SKM-1 (cell line): ENCODE results near the gene GOLGA6D.
"Not testable (repeated sequence)": the region's sequence is repeated elsewhere in the genome, so short reads cannot be mapped to it uniquely, and the experiment has no call there.

Source experiments
- DNase-seq: peaks from one replicate; lab custom pipeline; 2025; ENCODE audit not compliant: unreplicated experiment; lab: John Stamatoyannopoulos, UW

Gene GOLGA6D

DNA sequence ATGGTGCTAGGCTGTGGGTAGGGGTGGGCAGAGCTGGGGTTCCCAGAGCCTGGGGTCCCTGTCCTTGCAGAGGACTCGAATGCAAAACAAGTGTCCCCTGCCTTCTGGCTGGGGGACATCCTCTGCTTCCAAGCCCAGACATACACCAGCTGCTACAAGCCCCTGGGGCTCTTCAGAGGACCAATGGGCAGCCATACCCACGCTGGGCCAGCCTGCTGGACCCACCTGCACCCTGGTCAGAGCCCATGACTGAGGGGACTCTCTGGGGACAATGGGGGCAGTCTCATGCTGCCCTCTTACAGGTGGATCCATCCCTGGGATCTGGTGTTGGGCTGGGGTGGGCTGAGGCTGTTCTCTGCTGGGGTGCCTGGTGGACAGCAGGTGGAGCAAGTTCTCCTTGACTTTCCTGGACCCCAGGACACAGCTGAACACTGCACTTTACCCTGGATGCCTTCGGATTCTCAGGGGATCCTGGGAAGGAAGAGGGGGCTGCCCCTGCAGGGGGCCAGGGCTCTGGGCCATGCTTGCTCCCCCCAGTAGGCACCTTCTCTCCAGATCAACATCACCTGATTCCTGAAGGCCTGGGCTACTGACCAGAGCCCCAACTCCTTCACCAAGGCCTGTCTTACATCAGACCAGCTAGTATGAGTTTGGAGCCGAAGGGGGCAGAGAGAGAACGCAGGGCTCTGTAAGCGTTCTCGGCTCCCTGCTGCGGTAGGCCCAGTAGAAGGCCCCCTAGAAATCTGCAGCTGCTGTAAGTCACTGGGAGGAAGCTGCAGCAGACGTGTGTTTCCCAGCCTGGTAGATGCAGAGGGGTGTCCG, 46.1 kb downstream of the GOLGA6D start:
- DNase-seq: no peak

- DNase-seq: no peak
These were observed 46.9 kb downstream of the GOLGA6D start for GRCh38 chr15:75329571-75329970.

DNA sequence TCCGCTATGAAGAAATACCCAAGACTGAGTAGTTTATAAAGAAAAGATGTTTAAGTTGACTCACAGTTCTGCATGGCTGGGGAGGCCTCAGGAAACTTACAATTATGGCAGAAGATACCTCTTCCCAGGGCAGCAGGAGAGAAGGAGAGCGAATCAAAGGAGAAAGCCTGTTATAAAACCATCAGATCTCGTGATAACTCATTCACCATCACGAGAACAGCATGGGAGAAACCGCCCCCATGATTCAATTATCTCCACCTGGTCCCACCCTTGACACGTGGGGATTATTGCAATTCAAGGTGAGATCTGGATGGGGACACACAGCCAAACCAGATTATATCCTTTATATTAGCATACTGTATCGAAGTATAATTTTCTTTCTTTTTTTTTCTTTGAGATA, 49.5 kb downstream of the GOLGA6D start:
- DNase-seq: not testable (repeated sequence)

GRCh38 chr15:75333654-75334419, 51.2 kb downstream of the GOLGA6D start:
- DNase-seq: not testable (repeated sequence)

DNA sequence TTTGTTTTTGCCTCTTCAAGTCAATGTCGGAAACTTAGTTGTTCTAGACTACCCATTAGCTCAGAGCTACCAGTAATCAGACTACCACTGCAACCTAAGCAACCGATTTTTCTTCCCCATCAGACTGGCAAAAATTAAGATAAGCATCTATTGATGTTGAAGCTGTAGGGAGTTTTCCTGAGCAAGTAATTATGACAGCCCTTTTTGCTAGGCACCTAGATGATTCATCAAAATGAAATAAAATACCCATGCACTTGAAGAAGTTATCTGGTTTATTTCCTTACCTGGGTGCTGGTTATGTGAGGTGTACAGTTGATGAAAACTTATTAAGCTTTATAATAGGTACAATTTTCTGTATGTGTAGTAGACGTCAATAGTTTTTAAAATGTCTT, 52.7 kb downstream of the GOLGA6D start:
- no peak for DNase-seq

DNA sequence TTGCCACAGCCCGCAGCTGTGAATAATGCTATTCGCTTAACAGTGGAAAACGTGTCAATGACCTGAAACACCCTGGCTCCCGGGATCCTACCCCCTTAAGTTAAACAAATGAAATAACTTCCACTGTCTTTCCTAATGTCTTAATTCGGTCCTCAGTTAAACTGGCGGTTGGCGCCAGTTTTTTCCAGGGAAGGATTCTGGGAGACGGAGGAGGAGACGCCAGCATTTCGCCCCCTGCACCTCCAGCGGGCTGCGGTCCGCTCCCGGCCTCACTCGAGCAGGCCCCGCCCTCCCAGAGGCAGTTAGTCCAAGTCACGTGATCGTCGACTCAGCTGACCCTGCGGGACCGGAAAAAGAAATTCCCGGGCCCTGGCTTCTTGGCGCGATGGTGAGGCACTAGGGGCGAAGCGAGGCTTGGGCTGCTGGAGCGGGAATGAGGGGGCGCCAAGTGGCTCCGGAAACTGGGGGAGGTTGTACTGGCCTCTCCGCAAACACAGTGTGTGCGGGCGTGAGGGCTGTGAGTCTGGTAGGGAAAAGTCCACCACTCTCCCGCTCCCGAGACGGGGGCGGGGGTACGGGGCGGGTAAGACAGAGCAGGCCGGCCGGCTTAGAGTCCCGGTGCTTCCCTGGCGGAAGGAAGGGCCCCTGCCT, 53.2 kb downstream of the GOLGA6D start, which contains the start of gene COMMD4:
COMMD4 (plus strand) TSS at position 359 of the 651 bp plus-strand sequence; CDS start at position 386, 27 bp downstream.
- DNase-seq: peak; percentile 50

DNA sequence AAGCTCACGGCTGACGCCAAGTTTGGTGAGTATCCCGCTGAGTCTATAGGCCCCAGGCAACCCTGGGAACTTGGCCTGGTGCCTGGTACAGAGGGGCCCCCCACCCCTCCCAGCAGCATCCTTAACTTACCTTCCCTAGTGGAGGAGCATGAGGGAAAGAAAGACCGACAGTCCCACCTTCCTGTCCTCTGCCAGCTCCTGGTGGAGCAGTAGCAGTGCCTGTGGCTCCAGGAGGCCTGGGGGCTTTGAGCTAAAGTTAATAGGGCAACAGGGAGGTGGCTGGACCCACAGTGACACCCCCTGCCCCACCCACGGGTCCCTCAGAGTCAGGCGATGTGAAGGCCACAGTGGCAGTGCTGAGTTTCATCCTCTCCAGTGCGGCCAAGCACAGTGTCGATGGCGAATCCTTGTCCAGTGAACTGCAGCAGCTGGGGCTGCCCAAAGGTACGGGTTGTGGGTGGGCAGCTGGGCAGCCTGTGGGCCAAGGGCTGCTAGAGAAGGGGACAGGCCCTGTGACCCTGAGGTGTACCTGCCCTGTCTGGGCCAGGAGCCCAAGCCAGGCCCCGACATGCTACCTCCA, 56.1 kb downstream of the GOLGA6D start:
- no peak for DNase-seq

DNA sequence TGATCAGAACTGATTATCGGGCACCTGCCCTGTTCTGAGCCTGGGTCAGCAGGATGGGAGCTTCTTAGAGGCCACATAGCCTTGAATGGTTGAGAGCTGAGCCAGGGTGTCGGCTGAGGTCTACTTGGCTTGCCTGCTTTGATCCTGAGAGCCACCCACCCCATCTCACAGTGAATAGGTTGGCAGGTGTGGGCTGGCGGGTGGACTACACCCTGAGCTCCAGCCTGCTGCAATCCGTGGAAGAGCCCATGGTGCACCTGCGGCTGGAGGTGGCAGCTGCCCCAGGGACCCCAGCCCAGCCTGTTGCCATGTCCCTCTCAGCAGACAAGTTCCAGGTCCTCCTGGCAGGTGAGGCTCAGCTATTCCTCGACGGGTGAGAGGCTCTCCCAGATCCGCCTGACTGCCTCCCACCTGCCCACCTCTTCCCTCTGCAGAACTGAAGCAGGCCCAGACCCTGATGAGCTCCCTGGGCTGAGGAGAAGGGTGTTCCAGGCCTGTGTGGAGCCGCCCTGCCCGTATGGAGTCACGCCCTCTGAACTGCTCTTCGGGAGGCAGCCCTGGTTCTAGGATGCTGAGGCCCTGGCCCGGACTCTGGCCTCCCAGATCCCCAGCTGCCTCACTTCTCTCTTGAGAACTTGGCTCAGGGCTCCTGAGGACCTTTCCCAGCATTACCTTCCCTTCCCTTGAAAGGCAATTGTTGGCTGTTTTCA, 57.1 kb downstream of the GOLGA6D start:
- DNase-seq: no peak

GRCh38 chr15:75342221-75342620, 59.6 kb downstream of the GOLGA6D start:
- no peak for DNase-seq

DNA sequence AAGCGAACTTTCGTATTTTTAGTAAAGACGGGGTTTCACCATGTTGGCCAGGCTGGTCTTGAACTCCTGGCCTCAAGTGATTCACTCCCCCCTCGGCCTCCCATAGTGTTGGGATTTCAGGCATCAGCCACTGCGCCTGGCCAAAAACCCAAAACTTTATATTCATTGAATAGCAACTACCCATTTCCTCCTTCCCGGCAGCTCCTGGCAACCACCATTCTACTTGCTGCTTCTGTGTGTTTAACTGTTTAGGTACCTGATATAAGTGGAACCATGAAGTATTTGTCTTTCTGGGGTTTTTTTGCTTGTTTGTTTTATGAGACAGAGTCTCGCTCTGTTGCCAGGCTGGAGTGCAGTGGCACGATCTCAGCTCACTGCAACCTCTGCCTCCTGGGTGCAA, 61.3 kb downstream of the GOLGA6D start:
- not testable (repeated sequence) for DNase-seq
